ENCODE results near the gene NEU2. TPM values are rescaled to one million over a fixed set of nuclear protein-coding genes. Genes with fewer than 3 reads are reported as not detected.
"Not testable (repeated sequence)": the region's sequence is repeated elsewhere in the genome, so short reads cannot be mapped to it uniquely, and the experiment has no call there.

Gene NEU2
- total RNA-seq, 1 donor from 2014 or later: 1.4 TPM

GRCh38 chr2:233034091-233034882, 1.8 kb downstream of the NEU2 start:
- DNase-seq: no peak

- DNase-seq: no peak
Observed at GRCh38 chr2:233035426-233036161, 3.1 kb downstream of the NEU2 start.

- no peak for DNase-seq
Observed at GRCh38 chr2:233036162-233036838, 3.8 kb downstream of the NEU2 start.

- no peak for DNase-seq
Observed at GRCh38 chr2:233037078-233037477, 4.6 kb downstream of the NEU2 start.

GRCh38 chr2:233039212-233039845, 6.9 kb downstream of the NEU2 start:
- no peak for DNase-seq

GRCh38 chr2:233039846-233040530, 7.5 kb downstream of the NEU2 start:
- DNase-seq: no peak

- no peak for DNase-seq
Observed at GRCh38 chr2:233040571-233040970, 8.1 kb downstream of the NEU2 start.

- DNase-seq: no peak
Observed at GRCh38 chr2:233041722-233042323, 9.4 kb downstream of the NEU2 start.

GRCh38 chr2:233042549-233042948, 10.1 kb downstream of the NEU2 start:
- no peak for DNase-seq

GRCh38 chr2:233044974-233045605, 12.6 kb downstream of the NEU2 start:
- no peak for DNase-seq

- no peak for DNase-seq
Observed at GRCh38 chr2:233047206-233047605, 14.7 kb downstream of the NEU2 start.

- DNase-seq: no peak
Observed at GRCh38 chr2:233047667-233048066, 15.2 kb downstream of the NEU2 start.

- DNase-seq: no peak
Observed at GRCh38 chr2:233048569-233049193, 16.2 kb downstream of the NEU2 start.

- no peak for DNase-seq
Observed at GRCh38 chr2:233049194-233049761, 16.8 kb downstream of the NEU2 start.

- no peak for DNase-seq
Observed at GRCh38 chr2:233051241-233052149, 19.0 kb downstream of the NEU2 start.

- not testable (repeated sequence) for DNase-seq
Observed at GRCh38 chr2:233052517-233052916, 20.0 kb downstream of the NEU2 start.

- DNase-seq: no peak
Observed at GRCh38 chr2:233053928-233054784, 21.7 kb downstream of the NEU2 start.

- no peak for DNase-seq
Observed at GRCh38 chr2:233055362-233055761, 22.9 kb downstream of the NEU2 start.

Data from skin of body (tissue), 2 donors.